Measurements from ENCODE around the gene PFN3.

The PFN3 gene

DNA sequence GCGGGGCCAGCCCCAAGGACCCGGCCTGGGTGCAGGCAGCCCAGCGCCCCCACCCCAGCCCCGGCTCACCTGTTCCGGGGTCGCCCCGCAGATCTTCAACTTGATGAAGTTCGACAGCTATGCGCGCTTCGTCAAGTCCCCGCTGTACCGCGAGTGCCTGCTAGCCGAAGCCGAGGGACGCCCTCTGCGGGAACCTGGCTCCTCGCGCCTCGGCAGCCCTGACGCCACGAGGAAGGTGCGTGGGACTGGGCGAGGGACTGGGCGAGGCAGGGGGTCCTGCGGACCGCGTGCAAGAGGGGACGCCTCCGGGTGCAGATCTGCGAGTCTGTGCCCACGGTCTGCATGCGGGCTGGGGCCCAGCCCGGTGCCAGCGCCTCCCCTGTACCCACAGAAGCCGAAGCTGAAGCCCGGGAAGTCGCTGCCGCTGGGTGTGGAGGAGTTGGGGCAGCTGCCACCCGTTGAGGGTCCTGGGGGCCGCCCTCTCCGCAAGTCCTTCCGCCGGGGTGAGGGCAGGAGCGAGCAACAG lies 33.1 kb downstream of the PFN3 start:
- H3K4me3 ChIP-seq (ENCODE audit: control insufficient read depth, low read depth, low read length) = peak overlapping the region; percentile 42
- TF ChIP-seq, protein P1, sequence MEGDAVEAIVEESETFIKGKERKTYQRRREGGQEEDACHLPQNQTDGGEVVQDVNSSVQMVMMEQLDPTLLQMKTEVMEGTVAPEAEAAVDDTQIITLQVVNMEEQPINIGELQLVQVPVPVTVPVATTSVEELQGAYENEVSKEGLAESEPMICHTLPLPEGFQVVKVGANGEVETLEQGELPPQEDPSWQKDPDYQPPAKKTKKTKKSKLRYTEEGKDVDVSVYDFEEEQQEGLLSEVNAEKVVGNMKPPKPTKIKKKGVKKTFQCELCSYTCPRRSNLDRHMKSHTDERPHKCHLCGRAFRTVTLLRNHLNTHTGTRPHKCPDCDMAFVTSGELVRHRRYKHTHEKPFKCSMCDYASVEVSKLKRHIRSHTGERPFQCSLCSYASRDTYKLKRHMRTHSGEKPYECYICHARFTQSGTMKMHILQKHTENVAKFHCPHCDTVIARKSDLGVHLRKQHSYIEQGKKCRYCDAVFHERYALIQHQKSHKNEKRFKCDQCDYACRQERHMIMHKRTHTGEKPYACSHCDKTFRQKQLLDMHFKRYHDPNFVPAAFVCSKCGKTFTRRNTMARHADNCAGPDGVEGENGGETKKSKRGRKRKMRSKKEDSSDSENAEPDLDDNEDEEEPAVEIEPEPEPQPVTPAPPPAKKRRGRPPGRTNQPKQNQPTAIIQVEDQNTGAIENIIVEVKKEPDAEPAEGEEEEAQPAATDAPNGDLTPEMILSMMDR (IDR thresholded peaks at IDR 0.05; ENCODE audit: control insufficient read depth, insufficient read depth, low read depth, low read length, missing control alignments) = no peak
- no peak for DNase-seq (ENCODE audit: low read depth)

DNA sequence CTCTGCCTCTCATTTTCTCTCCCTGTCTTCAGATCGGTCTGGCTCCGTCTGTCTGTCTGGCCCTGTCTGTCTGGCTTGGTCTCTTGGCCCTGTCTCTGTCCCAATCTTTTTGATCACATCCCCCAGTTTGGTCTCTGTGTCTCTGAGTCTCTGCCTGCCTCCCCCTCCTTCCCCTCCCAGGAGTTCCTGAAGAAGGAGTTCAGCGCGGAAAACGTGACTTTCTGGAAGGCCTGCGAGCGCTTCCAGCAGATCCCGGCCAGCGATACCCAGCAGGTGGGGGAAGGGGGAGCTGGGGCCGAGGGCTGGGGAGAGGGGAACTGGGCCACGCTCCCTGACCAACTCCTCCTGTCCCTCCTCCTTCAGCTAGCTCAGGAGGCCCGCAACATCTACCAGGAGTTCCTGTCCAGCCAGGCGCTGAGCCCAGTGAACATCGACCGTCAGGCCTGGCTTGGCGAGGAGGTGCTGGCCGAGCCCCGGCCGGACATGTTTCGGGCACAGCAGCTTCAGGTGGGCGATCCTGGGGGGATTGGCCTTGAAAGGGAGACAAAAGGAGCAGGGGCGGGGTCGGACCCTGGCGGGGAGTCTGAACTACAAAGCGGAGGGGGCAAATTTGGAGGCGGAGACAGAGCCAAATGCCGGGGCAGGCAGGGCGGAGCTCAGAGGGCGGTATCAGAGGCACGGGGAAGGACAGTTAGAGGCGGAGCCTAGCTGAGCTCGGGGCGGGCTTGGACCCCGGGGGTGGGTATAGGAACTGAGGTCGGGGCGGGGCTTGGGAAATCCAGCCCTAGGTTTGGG lies 33.7 kb downstream of the PFN3 start:
- no peak for DNase-seq (ENCODE audit: low read depth)
- TF ChIP-seq, protein P1 (IDR thresholded peaks at IDR 0.05; ENCODE audit: control insufficient read depth, insufficient read depth, low read depth, low read length, missing control alignments) = no peak
- peak overlapping the region; percentile 42 for H3K4me3 ChIP-seq (ENCODE audit: control insufficient read depth, low read depth, low read length)

DNA sequence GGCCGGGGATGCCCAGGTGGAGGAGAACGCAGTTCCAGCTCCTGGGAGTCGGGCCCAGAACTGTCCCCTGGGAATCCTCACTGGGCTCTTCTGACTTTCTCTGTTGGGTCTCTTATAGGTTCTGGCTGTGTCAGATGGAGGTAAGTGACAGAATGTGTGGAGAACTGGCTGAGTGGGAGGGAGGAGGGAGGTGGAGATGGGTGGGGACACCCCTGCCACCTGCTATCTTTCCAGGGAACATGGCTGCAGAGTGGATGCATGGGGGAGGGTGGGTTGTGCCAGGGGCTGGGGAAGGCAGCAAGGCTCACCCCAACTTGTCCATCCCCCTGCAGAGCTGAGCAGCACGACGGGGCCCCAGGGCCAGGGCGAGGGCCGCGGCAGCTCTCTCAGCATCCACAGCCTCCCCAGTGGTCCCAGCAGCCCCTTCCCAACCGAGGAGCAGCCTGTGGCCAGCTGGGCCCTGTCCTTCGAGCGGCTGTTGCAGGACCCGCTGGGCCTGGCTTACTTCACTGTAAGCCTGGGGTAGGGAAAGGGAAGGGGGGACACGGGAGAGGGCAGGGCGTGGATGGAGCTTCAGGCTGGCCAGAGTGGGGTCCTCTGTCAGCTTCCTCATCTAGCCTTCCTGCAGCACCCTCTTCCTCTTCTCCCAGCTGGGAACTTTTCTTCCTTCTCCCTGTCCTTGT lies 34.5 kb downstream of the PFN3 start:
- DNase-seq (ENCODE audit: low read depth) = no peak
- H3K4me3 ChIP-seq (ENCODE audit: control insufficient read depth, low read depth, low read length) = no peak overlapping the region
- TF ChIP-seq, protein P1 (IDR thresholded peaks at IDR 0.05; ENCODE audit: control insufficient read depth, insufficient read depth, low read depth, low read length, missing control alignments) = no peak

DNA sequence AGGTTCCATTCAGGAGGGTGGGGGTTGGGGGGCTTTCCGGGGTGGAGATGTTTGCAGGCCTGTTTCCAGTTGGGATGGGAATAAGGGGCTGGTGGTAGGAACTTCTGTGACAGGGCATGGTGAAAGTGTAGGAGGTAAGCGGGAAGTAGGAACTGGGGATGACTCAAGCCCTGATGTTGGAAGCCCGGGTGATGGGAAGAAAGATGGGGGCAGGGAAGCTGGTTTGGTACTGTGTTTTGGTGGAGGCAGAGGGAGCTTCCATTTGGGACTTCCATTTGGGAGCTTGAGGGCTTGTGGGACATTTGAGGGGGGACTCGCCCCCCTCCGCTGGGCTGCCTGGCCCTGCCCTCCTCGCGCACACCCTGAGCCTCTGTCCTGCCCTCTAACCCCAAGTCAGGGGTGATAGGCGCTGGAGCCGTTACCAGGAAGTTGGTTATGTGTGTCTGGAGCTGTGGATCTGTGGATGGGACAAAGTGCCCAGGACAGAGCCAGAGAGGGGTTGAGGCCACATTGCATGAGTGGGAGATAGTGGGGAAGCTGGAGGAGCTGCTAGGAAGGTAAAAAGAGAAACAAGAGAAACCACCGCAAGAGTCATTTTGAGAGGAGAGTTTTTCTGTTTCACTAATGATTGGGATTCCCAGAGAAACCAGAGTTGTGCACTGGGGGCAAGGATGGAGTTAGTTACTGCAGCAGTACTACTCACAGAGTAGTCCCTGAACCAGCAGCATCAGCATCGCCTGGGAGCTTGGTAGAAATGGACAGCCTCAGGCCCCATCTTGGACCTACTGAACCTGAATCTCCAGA lies 36.1 kb downstream of the PFN3 start:
- no peak for DNase-seq (ENCODE audit: low read depth)
- no peak overlapping the region for H3K4me3 ChIP-seq (ENCODE audit: control insufficient read depth, low read depth, low read length)
- TF ChIP-seq, protein P1 (IDR thresholded peaks at IDR 0.05; ENCODE audit: control insufficient read depth, insufficient read depth, low read depth, low read length, missing control alignments) = no peak

DNA sequence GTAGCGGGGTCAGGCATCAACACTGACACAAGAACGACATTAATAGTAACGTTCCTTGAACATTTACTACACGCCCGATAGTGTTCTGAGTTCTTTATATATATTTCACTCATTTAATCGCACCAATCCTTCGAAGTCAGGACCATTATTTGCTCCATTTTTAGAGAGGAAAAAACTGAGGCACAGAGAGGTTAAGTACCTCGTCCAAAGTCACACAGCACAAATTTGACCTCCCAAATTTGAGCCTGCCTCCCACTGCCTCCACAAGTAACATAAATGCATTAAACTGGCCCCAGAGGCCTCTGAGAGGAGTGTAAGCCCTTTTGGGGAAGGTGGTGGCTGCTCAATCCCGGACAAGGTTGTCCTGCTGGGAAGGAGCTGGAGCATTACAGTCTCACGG lies 36.9 kb downstream of the PFN3 start:
- TF ChIP-seq, protein P1 (IDR thresholded peaks at IDR 0.05; ENCODE audit: control insufficient read depth, insufficient read depth, low read depth, low read length, missing control alignments) = no peak
- peak overlapping the region; percentile 10 for H3K4me3 ChIP-seq (ENCODE audit: control insufficient read depth, low read depth, low read length)
- DNase-seq (ENCODE audit: low read depth) = no peak

All from AG09309 (cell line).